Stimulated activated CD4-positive, alpha-beta T cell treated with anti-CD3 and anti-CD28 coated beads, TNF-alpha, amount 100 ng/mL, for 1 hour (primary cell): Measurements from ENCODE around the gene HYAL1.

Source experiments
- DNase-seq, 3 donors: peaks; one replicate each; pipeline ENCODE4 v3.0.0-alpha.2; 2020; ENCODE audit warnings: low read depth in 3 of 3, low spot score in 1 of 3

Gene HYAL1

GRCh38 chr3:50303013-50303815, at the start of gene HYAL1:
TSS of gene HYAL1 (minus strand) at chr3:50303574. CDS start at chr3:50302956, 618 bp downstream.
- DNase-seq = no peak

- no peak for DNase-seq
These were observed 49.4 kb upstream of the HYAL1 start for GRCh38 chr3:50352781-50353180.

- DNase-seq = no peak
These were observed 47.9 kb upstream of the HYAL1 start for GRCh38 chr3:50351323-50351697.

GRCh38 chr3:50350527-50351322, 47.4 kb upstream of the HYAL1 start, which contains the start of the genes CYB561D2 and NPRL2:
TSS of gene CYB561D2 (plus strand) at chr3:50350862. CDS start at chr3:50351434, 572 bp downstream.
TSS of gene NPRL2 (minus strand) at chr3:50350775. CDS start at chr3:50350652, 123 bp downstream.
- DNase-seq = peak; percentile 96 to 99 (median 96)

- DNase-seq = no peak
These were observed 46.8 kb upstream of the HYAL1 start for GRCh38 chr3:50350213-50350526.

GRCh38 chr3:50347187-50347813, 43.9 kb upstream of the HYAL1 start:
- DNase-seq = peak in 2 of 3 donors; percentile 54 to 55

GRCh38 chr3:50345586-50346234, 42.3 kb upstream of the HYAL1 start, which contains the start of gene ZMYND10:
TSS of gene ZMYND10 (minus strand) at chr3:50345732. CDS start at chr3:50345579, 153 bp downstream.
- peak in 2 of 3 donors; percentile 55 to 62 for DNase-seq

GRCh38 chr3:50345008-50345407, 41.6 kb upstream of the HYAL1 start:
- DNase-seq = no peak

- DNase-seq = no peak
These were observed 39.6 kb upstream of the HYAL1 start for GRCh38 chr3:50342813-50343633.

GRCh38 chr3:50341996-50342650, 38.7 kb upstream of the HYAL1 start:
- DNase-seq = no peak

GRCh38 chr3:50341537-50341936, 38.2 kb upstream of the HYAL1 start:
- DNase-seq = no peak

- DNase-seq = peak in 1 of 3 donors; percentile 41
These were observed 37.3 kb upstream of the HYAL1 start, which contains the start of gene RASSF1 for GRCh38 chr3:50340448-50341329. TSS of gene RASSF1 (minus strand) at chr3:50340836. CDS start at chr3:50340805, 31 bp downstream.

- DNase-seq = no peak
These were observed 36.7 kb upstream of the HYAL1 start for GRCh38 chr3:50340147-50340447.

- no peak for DNase-seq
These were observed 36.2 kb upstream of the HYAL1 start for GRCh38 chr3:50339485-50340146.

- no peak for DNase-seq
These were observed 35.6 kb upstream of the HYAL1 start for GRCh38 chr3:50338965-50339364.

- DNase-seq = peak; percentile 80 to 85 (median 83)
These were observed 33.9 kb upstream of the HYAL1 start for GRCh38 chr3:50337175-50337861.

GRCh38 chr3:50336452-50337174, 33.2 kb upstream of the HYAL1 start:
- no peak for DNase-seq
